ENCODE results near the gene NLN.

The NLN gene

DNA sequence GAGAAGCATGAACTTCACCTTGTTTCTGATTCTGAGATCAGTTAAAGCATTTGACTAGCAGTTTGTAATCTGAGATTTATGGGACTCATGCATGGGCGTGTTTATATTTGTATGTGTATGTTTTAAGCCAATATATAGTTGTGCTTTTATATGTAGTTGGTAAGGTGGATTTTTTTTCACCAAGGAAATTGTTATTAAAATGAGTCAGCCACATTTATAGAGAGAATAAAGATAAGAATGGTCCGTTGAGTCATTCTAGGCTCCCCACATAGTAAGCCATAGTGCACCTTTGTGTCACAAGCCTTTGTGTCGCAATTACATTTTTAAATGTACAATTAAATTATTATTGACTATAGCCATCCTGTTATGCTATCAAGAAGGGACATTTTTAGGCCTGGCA lies 89.0 kb downstream of the NLN start:
- no peak overlapping the region for H3K9ac ChIP-seq (ENCODE audit: low read length)

DNA sequence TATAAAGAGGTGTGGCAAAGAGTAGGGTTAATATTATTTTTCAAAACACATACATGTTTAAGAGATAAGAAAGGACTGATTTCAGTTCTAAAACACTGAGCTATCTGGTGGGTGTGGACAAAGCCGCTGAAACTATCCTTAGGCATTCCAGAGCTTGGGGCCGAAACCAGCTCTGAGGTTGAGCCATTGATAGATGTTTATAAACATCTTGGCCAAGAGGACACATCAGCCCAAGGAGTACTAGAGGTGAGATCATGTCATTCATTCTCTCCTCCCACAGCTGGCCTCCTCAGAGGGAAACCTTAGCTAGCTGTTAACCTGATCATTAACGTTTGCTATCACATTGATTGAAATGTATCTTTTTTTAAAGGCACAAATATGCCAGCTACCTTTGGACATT lies 89.9 kb downstream of the NLN start:
- Histone ChIP-seq H3K9me3 (replicated peaks; ENCODE audit: insufficient read depth, low read length) (no peaks in the 10 kb centered on the region), H3K4me3 (ENCODE audit: low read length) (no peak overlapping the region), H3K4me2 (ENCODE audit: low read depth, low read length) (no peak overlapping the region), H3K27me3 (replicated peaks; ENCODE audit: insufficient read depth, low read length) (no peaks in the 10 kb centered on the region), H2AFZ (ENCODE audit: low read length) (no peak overlapping the region), H3K36me3 (replicated peaks; ENCODE audit: insufficient read depth, low read length) (no peaks in the 10 kb centered on the region), H3K9ac (ENCODE audit: low read length) (no peak overlapping the region), H3K9me2 (replicated peaks; ENCODE audit: insufficient read depth, low read length) (no peaks in the 10 kb centered on the region), H4K20me1 (ENCODE audit: insufficient read depth, low read length) (no peaks in the 10 kb centered on the region), H3K79me2 (ENCODE audit: low read length) (no peaks in the 10 kb centered on the region), H3K27ac (ENCODE audit: low read length) (no peak overlapping the region), H3F3A (ENCODE audit: insufficient read depth, low read length) (no peaks in the 10 kb centered on the region), H3K4me1 (ENCODE audit: low read length) (peaks cover 12% of the 10 kb centered on the region; the same call in 1 of the 2 replicates)
- DNase-seq = no peak
- no peak for TF ChIP-seq EZH2phosphoT487 (IDR thresholded peaks at IDR 0.05; ENCODE audit: low read length)
- no peak for TF ChIP-seq EZH2 (optimal IDR thresholded peaks at IDR 0.05; ENCODE audit: low read depth, low read length)
- TF ChIP-seq, protein P1, sequence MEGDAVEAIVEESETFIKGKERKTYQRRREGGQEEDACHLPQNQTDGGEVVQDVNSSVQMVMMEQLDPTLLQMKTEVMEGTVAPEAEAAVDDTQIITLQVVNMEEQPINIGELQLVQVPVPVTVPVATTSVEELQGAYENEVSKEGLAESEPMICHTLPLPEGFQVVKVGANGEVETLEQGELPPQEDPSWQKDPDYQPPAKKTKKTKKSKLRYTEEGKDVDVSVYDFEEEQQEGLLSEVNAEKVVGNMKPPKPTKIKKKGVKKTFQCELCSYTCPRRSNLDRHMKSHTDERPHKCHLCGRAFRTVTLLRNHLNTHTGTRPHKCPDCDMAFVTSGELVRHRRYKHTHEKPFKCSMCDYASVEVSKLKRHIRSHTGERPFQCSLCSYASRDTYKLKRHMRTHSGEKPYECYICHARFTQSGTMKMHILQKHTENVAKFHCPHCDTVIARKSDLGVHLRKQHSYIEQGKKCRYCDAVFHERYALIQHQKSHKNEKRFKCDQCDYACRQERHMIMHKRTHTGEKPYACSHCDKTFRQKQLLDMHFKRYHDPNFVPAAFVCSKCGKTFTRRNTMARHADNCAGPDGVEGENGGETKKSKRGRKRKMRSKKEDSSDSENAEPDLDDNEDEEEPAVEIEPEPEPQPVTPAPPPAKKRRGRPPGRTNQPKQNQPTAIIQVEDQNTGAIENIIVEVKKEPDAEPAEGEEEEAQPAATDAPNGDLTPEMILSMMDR (IDR thresholded peaks at IDR 0.05; ENCODE audit: low read length) = no peak

More for the DNA sequence above, 89.0 kb downstream of the NLN start:
- H3K4me1 ChIP-seq (ENCODE audit: low read length) = peaks cover 12% of the 10 kb centered on the region; the same call in 1 of the 2 replicates
- no peaks in the 10 kb centered on the region for H3F3A ChIP-seq (ENCODE audit: insufficient read depth, low read length)
- H4K20me1 ChIP-seq (ENCODE audit: insufficient read depth, low read length) = no peaks in the 10 kb centered on the region
- no peak overlapping the region for H3K4me3 ChIP-seq (ENCODE audit: low read length)
- no peak for DNase-seq
- no peak overlapping the region for H3K27ac ChIP-seq (ENCODE audit: low read length)
- H3K4me2 ChIP-seq (ENCODE audit: low read depth, low read length) = no peak overlapping the region
- no peaks in the 10 kb centered on the region for H3K79me2 ChIP-seq (ENCODE audit: low read length)
- no peak for TF ChIP-seq EZH2phosphoT487 (IDR thresholded peaks at IDR 0.05; ENCODE audit: low read length)
- TF ChIP-seq EZH2 (optimal IDR thresholded peaks at IDR 0.05; ENCODE audit: low read depth, low read length) = no peak
- TF ChIP-seq, protein P1 (IDR thresholded peaks at IDR 0.05; ENCODE audit: low read length) = no peak
- H3K9me2 ChIP-seq (replicated peaks; ENCODE audit: insufficient read depth, low read length) = no peaks in the 10 kb centered on the region
- H3K9me3 ChIP-seq (replicated peaks; ENCODE audit: insufficient read depth, low read length) = no peaks in the 10 kb centered on the region
- H2AFZ ChIP-seq (ENCODE audit: low read length) = no peak overlapping the region
- no peaks in the 10 kb centered on the region for H3K27me3 ChIP-seq (replicated peaks; ENCODE audit: insufficient read depth, low read length)
- H3K36me3 ChIP-seq (replicated peaks; ENCODE audit: insufficient read depth, low read length) = no peaks in the 10 kb centered on the region

DNA sequence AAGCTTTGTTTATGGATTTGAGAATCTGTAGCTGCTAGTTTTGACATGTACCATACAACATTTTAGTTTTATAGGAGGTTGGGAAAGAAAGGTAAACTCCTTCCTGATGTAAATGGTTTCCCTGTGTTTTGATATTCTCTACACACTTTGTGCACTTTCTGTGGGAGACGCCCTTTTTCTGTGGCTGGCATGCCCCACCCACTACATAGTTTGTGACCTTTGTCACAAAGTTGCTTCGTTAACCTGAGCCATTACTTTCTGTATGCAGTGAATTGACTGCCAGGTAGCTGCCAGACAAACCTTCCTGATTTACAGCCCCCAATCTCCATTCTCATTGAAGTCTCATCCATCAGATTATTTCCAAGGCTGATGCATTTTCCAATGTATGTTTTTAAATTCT lies 90.6 kb downstream of the NLN start:
- no peaks in the 10 kb centered on the region for H3K9me2 ChIP-seq (replicated peaks; ENCODE audit: insufficient read depth, low read length)
- no peaks in the 10 kb centered on the region for H3K36me3 ChIP-seq (replicated peaks; ENCODE audit: insufficient read depth, low read length)
- peaks cover 12% of the 10 kb centered on the region; the same call in 1 of the 2 replicates for H3K4me1 ChIP-seq (ENCODE audit: low read length)
- H3F3A ChIP-seq (ENCODE audit: insufficient read depth, low read length) = no peaks in the 10 kb centered on the region
- peak; percentile 57 for DNase-seq
- H3K9ac ChIP-seq (ENCODE audit: low read length) = no peak overlapping the region
- no peaks in the 10 kb centered on the region for H3K9me3 ChIP-seq (replicated peaks; ENCODE audit: insufficient read depth, low read length)
- peak overlapping the region; percentile 45; the same call in 1 of the 2 replicates for H3K4me2 ChIP-seq (ENCODE audit: low read depth, low read length)
- H3K27me3 ChIP-seq (replicated peaks; ENCODE audit: insufficient read depth, low read length) = no peaks in the 10 kb centered on the region
- no peaks in the 10 kb centered on the region for H3K79me2 ChIP-seq (ENCODE audit: low read length)
- H3K27ac ChIP-seq (ENCODE audit: low read length) = no peak overlapping the region
- TF ChIP-seq EZH2 (optimal IDR thresholded peaks at IDR 0.05; ENCODE audit: low read depth, low read length) (no peak), EZH2phosphoT487 (IDR thresholded peaks at IDR 0.05; ENCODE audit: low read length) (no peak)
- TF ChIP-seq, protein P1 (IDR thresholded peaks at IDR 0.05; ENCODE audit: low read length) = no peak
- no peak overlapping the region for H2AFZ ChIP-seq (ENCODE audit: low read length)
- no peak overlapping the region for H3K4me3 ChIP-seq (ENCODE audit: low read length)
- no peaks in the 10 kb centered on the region for H4K20me1 ChIP-seq (ENCODE audit: insufficient read depth, low read length)
